Left renal pelvis (tissue), 4 donors: Measurements from ENCODE around the gene BRPF1. TPM values are rescaled to one million over a fixed set of nuclear protein-coding genes. Genes with fewer than 3 reads are reported as not detected.
"Not testable (repeated sequence)": the region's sequence is repeated elsewhere in the genome, so short reads cannot be mapped to it uniquely, and the experiment has no call there.

Experiments
- DNase-seq, 4 donors: peaks; one replicate each; pipeline ENCODE4 v3.0.0-alpha.2; 2013; ENCODE audit warnings: low read depth in 4 of 4, low spot score in 3 of 4
- polyA plus RNA-seq, 4 donors: library from polyadenylated mRNA; unstranded; fragments of 120-200 nt; gene quantifications; one replicate each; pipeline ENCODE4 v1.2.1, GENCODE V29; 2013; ENCODE audit not compliant: insufficient read length in 4 of 4

BRPF1 gene
- polyA plus RNA-seq, 4 donors = 18.5 to 23.2 (median 19.0) TPM

DNA sequence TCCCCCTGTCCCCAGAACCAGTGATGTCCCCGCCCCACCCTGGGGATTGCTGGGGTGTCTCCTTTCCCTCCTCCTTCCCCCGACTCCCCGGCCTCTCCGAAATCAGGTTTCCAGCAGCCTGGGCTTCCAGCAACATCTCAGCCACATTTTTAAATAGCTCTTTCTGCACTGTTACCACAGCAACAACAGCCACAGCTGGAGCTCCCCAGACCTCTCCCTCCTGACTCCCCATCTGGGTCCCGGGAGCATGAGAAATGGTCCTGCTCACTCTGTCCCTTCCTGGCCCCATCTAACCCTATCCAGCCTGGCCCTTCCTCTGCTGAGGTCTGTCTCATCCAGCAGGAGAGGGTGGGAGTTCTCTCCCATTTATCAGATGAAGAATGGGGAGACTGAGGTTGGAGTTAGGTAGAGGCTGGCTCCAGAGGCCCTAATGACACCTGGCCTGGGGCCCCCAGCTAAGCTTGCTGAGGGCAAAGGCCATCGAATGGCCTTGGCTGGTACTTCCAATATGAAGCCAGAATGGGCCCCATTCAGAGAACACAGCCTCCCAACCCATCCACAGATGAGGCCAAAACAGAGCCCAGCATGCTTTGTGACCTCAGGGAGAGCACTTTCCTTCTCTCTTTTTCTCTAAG, 36.7 kb downstream of the BRPF1 start:
- no peak for DNase-seq

DNA sequence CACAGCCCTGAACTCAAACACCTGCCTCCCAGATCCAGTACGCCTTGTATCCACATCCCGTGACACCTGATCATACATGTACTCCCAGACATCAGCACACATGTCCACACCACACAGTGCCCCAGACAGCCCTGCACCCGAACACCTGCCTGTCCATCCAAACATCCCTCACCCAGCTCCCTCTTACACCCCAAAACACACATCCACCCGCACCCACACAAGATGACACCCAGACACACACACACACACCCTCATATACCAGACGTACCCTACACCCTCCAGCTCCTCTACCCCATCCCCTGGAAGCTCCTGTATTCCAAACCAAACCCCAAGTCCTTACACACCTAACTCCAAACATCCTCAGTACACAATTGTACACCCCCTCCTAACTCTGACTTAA, 37.5 kb downstream of the BRPF1 start:
- DNase-seq = no peak

DNA sequence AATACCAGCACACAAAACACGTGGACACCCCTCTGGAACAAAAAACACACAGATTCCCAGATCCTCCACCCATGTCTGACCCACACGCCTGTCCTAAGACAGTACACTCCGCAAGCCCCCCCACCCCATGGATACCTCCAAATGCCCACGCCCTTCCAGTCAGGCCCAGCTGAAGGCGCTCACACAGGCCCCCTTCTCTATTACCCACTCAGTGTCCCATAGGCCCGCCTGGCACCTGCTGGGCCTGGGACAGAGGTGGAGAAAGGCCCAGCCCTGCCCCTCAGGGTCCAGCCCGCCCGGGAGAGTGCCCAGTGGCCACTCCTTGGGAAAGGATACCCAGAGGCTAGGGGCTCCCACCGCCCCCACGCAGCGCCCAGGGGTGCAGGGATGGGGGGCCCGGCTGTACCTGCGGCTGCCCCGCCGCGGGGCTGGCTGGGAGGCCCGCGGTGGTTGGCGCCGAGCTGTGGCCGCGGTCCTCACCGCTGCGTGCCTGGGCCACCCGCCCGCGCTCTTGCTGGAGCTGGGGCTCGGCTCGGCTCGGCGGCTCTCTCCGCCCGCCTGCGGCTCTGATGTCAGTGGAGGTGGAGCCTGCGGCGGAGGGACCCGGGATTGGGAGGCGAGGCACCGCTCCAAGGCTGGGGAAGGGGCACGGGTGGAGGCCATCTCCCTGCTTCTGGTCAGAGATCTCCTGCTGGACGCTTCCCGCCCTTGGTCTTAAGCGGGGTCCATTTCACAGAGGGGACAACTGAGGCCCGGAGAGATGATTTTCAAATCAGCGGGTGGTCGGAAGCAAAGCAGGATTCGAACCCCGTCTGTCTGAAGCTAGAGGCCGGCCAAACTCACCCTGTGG, 38.1 kb downstream of the BRPF1 start, which contains the start of gene CAMK1:
CAMK1 (minus strand) TSS at position 522 of the 850 bp plus-strand sequence. CDS start 2,198 bp downstream, outside the sequence.
- DNase-seq = peak in 2 of 4 donors; percentile 50 to 57

DNA sequence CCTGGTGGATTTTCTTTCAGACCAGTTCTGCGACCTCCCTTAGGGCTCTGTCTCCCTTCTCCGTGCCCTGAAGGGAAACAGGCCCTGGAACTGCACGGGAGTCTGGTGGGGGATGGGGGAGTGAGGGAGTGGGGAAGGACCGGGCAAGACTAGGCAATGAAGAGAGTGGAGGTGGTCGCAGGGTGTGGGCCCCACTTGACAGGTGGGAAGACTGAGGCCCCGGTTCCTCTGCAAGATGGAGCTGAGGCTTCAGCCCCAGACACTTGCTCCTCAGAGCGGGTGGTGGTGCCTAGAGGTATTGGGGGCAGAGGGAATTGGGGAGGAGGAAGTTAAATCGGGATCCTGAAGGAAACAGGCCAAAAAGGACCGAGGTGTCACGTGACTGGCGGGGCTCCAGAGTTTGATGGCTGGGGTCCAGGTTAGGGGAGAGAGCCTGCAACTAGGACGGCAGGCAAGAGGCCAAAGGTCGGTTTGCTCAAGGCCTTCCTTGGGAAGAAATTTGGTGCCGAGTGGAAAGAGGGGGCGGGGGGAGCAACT, 38.8 kb downstream of the BRPF1 start:
- DNase-seq = peak in 1 of 4 donors; percentile 47

DNA sequence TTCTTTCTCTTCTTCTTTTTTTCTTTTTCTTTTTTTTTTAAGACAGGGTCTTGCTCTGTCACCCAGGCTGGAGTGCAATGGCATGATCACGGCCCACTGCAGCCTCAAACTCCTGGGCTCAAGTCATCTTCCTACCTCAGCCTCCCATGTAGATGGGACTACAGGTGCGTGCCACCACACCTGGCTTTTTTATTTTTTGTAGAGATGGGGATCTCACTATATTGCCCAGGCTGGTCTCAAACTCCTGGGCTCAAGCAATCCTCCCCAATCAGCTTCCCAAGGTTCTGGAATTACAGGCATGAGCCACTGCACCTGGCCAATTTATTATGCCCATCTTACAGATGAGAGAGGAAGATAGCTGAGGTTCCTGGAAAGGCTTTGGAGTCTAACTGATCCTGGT, 39.5 kb downstream of the BRPF1 start:
- not testable (repeated sequence) for DNase-seq

DNA sequence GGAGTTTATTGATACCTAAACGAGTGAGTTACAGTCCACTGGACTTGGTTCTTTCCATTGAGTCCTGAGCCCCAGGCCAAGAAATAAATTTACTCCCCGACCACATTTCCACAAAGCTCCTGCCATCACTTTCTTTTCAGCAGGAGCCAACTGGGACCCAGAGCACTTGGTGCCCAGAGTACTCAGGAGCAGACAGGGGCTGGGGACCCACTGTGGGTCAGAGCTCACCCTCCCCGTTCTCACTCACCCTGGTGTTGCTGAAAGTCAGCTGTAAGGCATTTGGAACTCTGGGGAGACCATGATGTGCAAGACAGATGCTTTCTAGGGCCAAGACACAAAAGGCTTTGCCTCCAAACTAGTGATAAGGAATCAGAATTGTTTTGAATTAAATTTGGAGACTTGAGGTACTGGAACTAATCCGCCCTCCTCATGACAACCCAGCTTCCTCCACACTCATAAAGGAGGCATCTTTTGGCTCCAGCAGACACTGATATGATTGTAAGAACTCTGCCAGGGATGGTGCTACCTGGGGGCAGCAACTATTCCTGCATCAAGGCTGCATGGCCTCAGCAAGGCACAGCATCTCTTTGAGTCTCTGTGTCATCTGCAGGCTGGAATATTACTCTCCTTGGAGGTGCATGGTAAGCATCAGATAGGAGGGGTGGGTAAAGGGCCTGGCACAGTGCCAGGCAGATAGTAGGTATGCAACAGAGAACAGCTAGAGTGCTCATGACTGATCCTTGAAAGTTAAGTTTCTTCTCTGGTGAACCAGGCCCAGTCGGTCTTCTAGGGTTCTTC, 45.6 kb downstream of the BRPF1 start:
- DNase-seq = no peak

DNA sequence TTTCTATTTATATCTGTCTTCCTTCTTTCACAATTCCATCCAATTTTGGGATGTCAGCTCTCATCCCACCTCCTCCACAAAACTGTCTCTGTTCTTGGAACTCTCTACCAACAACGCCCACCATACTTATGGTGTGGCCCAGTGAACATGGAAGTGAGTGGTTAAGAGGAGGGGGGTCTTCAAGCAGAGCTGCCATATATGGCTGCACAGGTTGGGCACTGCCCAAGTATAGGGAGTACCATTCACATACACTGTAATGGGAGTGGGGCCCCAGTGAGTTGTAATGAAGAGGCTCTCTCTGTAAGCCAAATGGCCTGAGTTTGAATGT, 46.1 kb downstream of the BRPF1 start:
- DNase-seq = no peak

DNA sequence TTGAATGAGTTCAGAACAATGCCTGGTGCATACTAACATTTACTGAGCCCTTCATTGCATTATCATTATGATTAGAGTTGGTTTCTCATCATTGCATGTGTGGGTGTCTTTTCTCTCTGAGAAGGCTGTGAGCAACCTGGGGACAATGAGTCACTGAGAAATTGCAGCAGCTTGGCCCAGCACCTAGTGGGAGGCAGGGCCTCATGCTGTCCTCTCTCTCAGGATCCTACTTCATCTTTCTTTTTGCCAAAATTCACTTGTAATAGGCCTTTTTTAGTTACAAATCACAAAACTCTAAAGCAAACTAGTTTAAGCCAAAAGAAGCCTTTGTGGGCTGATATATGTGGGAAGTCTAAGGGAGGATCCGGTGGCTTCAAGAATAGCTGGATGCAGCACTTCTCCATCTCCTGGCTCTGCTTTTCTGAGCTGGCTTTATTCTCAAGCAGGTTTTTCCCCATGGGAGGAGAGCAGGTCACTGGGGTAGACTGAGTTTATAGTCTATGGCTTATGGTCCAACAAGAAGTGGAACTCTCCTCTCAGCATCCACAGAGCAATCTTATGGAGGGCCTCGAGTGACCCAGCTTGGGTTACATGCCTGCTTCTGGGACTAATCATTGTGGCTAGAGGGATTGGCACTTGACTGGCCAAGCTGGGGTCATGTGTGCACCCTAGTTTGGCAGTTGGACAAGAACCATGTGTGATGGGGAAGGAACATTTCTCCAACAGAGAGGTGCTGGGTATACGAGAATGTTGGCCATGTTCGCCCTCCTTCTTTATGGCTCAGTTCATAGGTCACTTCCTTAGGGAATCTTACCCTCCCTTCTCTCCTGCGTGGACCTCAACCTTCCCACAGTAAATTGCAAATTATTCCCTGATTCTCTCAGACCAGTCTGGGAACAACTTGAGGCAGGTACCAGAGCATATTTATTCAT, 46.9 kb downstream of the BRPF1 start:
- no peak for DNase-seq

DNA sequence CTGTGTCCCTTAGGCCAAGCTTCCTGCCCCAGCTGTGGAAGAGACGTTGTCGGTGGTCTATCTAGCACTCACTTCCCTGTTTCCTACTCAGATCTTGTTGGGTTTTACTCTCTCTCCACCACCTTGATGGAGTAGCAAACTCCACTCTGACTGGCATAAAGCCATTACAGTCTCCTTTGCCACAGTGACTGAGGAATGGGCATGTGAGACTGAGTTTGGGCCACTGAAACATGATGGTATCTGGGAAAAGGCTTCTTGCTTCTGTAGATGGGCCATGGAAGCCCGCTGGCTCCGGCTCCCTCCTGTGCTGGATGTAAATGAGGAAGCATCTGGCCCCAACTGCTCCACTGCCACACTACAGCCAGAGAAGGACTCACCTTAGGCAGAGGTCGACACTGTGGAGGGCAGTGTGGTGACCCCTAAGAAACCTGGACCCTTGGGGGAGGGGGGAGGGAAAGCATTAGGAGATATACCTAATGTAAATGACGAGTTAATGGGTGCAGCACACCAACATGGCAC, 47.6 kb downstream of the BRPF1 start:
- no peak for DNase-seq

DNA sequence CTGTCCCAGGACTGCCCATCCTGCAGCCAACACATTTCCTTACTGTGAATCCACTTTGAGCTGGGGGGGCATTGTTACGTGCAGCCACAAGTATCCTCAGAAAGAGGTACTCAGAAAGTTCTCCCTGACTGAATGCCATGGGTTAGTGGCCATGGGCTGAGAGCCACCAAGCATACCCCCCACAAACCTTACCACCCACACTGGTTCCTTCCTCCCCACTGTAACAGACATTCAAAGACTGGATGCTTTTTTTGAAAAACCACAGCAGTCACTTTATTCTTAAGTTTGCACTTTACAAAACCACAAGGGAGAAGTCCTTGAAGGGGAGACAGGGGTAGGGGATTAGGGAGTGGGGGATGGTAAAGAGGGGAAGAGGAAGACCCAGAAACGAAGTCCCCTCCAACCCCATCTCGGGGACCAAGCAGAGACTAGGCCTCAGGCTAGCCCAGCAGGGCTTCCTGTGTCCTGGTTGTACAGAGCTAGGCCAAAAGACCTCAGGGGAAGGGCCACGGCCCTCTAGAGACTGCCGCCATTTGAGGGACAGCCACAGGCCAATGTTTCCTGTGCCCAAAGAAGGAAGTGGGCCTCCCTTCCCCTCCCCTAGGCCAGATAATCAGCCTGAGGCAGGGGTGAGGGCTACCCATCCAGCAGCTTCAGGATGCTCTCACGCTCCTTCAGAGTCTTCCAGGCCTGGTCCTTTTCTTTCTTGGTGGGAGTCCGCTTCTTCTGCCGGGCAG, 48.4 kb downstream of the BRPF1 start:
- DNase-seq = no peak

DNA sequence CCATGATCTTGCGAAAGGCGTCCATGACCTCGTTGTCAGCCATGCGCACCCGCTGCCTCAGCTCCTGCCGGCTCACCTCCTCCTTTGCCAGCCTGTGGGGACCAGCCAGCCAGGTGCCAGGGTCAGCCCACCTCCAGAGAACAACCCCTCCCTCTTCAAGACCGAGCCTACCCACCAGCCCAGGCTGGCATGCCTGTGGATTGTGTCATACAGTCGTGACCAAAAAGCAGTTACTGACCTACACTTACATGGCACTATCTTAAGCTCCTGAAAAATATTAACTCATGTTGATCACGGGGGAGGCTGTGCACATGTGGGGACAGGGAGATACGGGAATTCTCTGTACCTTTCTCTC, 48.9 kb downstream of the BRPF1 start:
- no peak for DNase-seq

DNA sequence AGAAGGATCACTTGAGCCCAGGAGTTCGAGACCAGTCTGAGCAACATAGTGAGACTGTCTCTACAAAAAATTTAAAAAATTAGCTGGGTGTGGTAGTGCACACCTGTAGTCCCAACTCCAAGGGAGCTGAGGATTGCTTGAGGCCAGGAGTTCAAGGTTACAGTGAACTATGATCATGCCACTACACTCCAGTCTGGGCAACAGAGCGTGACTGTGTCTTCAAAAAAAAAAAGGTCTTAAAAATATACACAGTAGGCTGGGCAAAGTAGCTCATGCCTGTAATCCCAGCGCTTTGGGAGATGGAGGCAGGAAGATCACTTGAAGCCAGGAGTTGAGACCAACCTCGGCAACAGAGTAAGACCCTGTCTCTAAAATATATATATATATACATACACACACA, 49.4 kb downstream of the BRPF1 start:
- DNase-seq = no peak

DNA sequence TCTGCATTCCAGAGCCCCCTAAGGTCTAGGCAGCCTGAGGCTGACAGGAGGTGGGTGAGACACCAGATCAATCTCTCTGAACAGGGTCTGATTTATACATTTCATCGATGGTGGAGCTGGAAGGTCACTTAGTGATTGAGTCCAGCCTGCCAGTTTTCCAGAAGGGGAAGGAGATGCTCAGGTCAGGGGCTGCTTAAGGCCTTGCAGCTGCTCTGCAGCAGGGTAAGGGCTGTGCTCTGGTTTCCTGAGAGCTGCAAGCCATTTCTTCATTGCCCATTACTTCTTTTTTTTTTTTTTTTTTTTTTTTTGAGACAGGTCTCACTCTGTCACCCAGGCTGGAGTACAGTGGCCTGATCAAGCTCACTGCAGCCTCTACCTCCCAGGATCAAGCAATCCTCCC, 50.0 kb downstream of the BRPF1 start:
- no peak for DNase-seq

DNA sequence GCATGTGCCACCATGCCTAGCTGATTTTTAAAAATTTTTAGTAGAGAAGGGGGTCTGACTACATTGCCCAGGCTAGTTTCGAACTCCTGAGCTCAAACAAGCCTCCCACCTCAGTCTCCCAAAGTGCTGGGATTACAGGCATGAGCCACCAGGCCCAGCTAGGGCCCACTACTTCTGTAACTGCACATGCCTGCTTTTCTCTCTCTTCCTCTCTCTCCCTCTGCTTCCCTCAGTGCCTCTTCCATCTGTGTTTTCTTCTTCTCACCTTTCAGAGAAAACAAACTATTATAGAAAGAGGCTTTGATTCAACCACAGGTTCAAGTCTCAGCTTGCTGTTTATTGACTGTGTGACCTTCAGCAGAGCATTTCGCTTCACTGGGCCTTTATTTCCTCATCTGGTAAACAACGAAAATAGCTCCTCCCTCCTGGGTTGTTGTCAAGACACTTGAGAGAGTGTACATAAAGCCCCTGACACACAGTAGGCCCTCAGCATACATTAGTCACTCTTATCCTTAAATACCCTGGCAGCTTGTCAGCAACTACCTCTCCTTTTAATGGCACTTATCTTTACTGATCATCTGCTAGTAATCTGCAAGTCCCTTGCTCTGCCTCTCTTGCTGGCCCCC, 50.6 kb downstream of the BRPF1 start:
- no peak for DNase-seq

DNA sequence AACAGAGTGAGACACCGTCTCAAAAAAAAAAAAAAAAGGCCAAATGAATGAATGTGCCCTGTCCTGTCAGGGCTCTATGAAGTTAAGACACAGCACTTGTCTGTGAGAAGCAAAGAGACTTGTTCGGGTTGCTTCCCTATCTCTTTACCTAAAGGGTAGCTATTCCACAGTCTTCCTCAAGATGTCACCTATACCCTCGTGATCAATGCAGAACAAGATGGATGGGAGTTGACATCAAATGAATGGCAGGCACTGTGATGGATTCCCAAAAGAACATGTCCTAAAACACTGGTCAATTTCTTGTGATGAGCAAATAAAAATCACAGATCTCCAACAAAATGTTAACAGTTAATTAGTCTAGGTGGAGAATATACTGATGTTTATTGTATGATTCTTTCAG, 51.2 kb downstream of the BRPF1 start:
- DNase-seq = no peak

DNA sequence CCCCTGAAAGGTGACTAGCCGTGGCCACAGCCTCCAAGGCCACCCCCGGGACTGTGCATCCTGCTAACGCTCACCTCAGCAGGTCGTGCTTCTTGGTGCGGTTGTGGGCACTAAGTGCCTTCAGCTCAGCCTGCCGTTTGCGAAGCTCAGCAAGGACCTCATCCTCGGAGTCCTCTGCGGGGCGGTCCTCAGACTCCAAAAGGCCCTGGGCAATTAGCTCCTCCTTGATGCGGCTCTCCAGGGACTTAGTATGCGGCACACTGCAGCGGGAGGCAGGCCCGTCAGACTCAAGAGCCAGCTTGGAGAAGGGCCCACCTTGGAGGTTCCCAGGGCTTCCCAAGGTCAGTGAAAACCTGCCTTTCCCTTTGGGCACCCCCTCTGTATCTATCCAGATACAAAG, 52.4 kb downstream of the BRPF1 start:
- no peak for DNase-seq

DNA sequence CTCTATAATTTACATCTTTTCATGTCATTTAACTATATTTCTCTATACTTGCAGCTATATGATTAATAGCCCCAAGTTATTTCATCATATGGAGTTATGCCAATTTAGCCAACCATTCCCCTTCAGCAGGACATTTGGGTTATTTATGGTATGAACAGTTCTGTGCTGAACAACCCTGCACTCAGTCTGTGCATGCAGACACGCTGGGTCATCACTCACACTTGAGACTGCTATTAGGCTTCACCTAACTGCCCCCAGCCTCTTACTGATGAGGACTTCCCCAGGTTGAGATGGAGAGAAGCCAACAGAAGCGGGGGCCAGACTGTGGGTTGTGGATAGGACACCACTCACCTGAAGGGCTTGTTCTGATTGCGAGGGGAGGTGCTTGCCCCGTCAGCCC, 53.4 kb downstream of the BRPF1 start:
- no peak for DNase-seq

DNA sequence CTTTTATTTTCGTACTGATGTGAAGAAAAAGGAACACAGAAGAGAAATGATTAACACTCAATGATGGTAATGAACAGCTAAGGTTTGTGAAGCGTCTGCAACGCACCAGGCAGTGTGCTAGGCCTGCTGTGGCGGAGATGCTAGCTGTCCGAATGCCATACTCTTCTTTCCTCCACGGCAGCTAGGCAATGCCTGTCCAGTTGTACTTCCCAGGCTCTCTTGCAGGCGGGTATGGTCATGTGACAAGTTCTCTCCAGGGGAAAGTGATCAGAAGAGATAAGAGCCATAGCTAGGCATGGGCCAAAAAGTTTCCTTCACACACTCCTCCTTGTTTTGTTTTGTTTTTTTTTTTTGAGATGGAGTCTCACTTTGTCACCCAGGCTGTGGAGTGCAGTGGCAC, 54.1 kb downstream of the BRPF1 start:
- DNase-seq = no peak

DNA sequence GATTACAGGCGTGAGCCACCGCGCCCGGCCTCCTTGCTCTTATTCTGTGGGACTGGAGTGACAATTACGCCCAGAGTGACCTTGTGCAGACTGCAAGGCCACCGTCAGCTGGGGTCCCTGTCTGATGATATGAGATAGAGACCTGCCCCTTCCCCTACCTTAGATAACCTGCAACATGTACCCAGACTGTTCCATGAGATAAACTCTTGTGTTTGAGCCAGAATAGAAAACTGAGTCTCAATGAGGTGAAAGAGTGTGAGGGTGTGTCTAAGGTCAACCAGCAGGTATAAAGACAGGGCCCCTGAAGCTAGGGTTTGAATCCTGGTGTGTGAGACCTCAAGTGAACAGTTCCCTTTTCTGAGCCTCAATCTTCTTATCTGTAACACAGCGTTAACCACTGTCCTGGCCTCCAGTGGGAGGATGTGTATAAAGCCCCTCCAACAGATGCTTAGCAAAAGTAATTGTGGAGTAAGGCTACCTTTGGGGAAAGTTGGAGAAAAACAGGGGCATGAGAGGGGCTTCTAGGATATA, 54.7 kb downstream of the BRPF1 start:
- DNase-seq = no peak
